Stomach (tissue), 4 donors: ENCODE results near the gene PKHD1.

Experiments used
- CTCF ChIP-seq, 7 experiments: fragments of 450-650 bp in 4 of 7; fragments of 200-600 bp in 3 of 7; sonication (generic) in 3 of 7; IDR thresholded peaks; one replicate each; pipeline ENCODE4 v1.5.1; 2016 to 2019; ENCODE audit warnings: antibody characterized with exemption in 7 of 7, control low read depth in 2 of 7, mild to moderate bottlenecking in 1 of 7
- POLR2A ChIP-seq, 4 donors: fragments of 450-650 bp; IDR thresholded peaks; one replicate each; pipeline ENCODE4 v1.6.1; 2016; ENCODE audit warnings: antibody characterized with exemption in 4 of 4, control low read depth in 2 of 4, mild to moderate bottlenecking in 1 of 4, moderate library complexity in 1 of 4

GRCh38 chr6:51660767-51661166 is 426.6 kb downstream of the PKHD1 start:
- TF ChIP-seq CTCF (IDR thresholded peaks at IDR 0.05) = no peak
- TF ChIP-seq POLR2A (IDR thresholded peaks at IDR 0.05) = no peak
